Adrenal gland (tissue), 5 donors: Measurements from ENCODE around the gene RFX1.

Experiments
- CTCF ChIP-seq, 6 experiments: fragments of 450-650 bp in 4 of 6; fragments of 200-600 bp in 2 of 6; sonication (generic) in 1 of 6; IDR thresholded peaks; 1 replicate in 5 of 6; 2 replicates in 1 of 6; pipeline versions ENCODE4 v1.5.1 to v1.8.0; 2016 to 2021; ENCODE audit warnings: antibody characterized with exemption in 6 of 6, mild to moderate bottlenecking in 2 of 6, moderate library complexity in 1 of 6
- POLR2A ChIP-seq, 2 donors: fragments of 450-650 bp; IDR thresholded peaks; one replicate each; pipeline ENCODE4 v1.6.1; 2017; ENCODE audit warnings: antibody characterized with exemption in 2 of 2, mild to moderate bottlenecking in 2 of 2, moderate library complexity in 1 of 2
- donor health status: DM: no; HTN: no; CAD: no.

GRCh38 chr19:13996928-13997630, 9.0 kb downstream of the RFX1 start:
- no peak for TF ChIP-seq CTCF (IDR thresholded peaks at IDR 0.05)
- no peak for TF ChIP-seq POLR2A (IDR thresholded peaks at IDR 0.05)
